Subcutaneous abdominal adipose tissue (tissue), 5 donors: ENCODE data around the gene PRSS3.
"Not testable (repeated sequence)": the region's sequence is repeated elsewhere in the genome, so short reads cannot be mapped to it uniquely, and the experiment has no call there.

ENCODE experiments used
- H3K27ac ChIP-seq: one replicate; pipeline ENCODE4 v1.7.0; 2013; ENCODE audit warnings: low read depth, mild to moderate bottlenecking, inconsistent platforms, low read length, moderate library complexity
- H3K27me3 ChIP-seq, 5 donors: one replicate each; pipeline ENCODE4 v1.7.0; 2013; ENCODE audit warnings: low read length in 5 of 5, inconsistent platforms in 1 of 5; ENCODE audit not compliant: control insufficient read depth in 5 of 5, insufficient read depth in 4 of 5
- H3K36me3 ChIP-seq, 5 donors: one replicate each; pipeline ENCODE4 v1.7.0; 2013; ENCODE audit warnings: low read length in 5 of 5; ENCODE audit not compliant: control insufficient read depth in 5 of 5, insufficient read depth in 5 of 5
- H3K4me1 ChIP-seq, 5 donors: one replicate each; pipeline ENCODE4 v1.7.0; 2013; ENCODE audit warnings: low read length in 5 of 5, mild to moderate bottlenecking in 3 of 5, moderate library complexity in 1 of 5; ENCODE audit not compliant: control insufficient read depth in 5 of 5, insufficient read depth in 5 of 5
- H3K4me3 ChIP-seq, 5 donors: one replicate each; pipeline ENCODE4 v1.7.0; 2013; ENCODE audit warnings: low read length in 5 of 5, low read depth in 1 of 5
- H3K9ac ChIP-seq, 5 donors: one replicate each; pipeline ENCODE4 v1.7.0; 2013; ENCODE audit warnings: low read length in 5 of 5, mild to moderate bottlenecking in 4 of 5, moderate library complexity in 3 of 5
- H3K9me3 ChIP-seq, 5 donors: one replicate each; pipeline ENCODE4 v1.7.0; 2013; ENCODE audit warnings: low read length in 5 of 5; ENCODE audit not compliant: control insufficient read depth in 5 of 5
- donor health status: healthy.
- donor health status: healthy.
- donor health status: healthy.
- donor health status: healthy.
- donor health status: healthy.

The PRSS3 gene

DNA sequence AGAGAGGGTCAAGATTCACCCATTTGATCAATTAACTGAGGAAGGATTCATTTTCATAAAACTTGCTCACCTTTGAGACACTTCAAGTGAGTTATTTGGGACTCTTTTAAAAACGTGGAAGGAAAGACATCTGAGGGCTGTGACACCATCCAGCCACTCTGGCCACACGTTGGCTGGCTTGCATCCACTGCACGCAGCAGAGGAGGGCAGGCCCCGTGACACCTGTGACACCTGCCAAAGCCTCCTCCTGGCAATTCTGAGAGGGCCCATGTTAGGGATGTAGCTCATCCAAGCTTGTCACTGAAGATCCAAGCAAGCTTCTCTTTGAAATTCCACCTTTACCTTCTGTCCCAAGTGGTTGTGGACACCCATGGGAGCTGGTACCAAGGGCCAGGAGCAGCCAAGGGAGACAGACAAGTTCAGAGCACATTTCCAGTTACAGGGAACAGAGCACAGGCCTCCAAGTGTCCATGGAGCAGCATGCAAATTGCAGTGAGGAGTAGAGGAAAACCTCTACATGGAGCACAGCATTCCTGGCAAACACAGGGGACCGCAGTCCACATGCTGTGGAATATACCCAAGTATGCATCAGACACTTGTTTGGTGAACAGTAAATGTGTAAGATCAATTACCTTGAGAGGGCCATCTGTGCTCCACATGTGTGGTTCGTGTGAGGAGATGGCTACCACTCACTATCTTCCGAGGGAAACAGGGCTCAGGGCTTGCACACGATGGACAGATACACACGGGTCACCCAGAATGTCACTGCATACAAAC, 4.8 kb downstream of the PRSS3 start:
- H3K9me3 ChIP-seq = peaks cover 0 to 8% (median 0%) of the 10 kb centered on the region in 5 donors
- no peak overlapping the region for H3K27ac ChIP-seq
- H3K4me3 ChIP-seq = no peak overlapping the region
- no peaks in the 10 kb centered on the region for H3K36me3 ChIP-seq
- H3K4me1 ChIP-seq = no peaks in the 10 kb centered on the region
- H3K27me3 ChIP-seq = peaks cover 4 to 12% (median 5%) of the 10 kb centered on the region in 5 donors
- H3K9ac ChIP-seq = no peak overlapping the region

GRCh38 chr9:33800886-33801285, 5.5 kb downstream of the PRSS3 start:
- Histone ChIP-seq H3K36me3 (no peaks in the 10 kb centered on the region), H3K27ac (no peak overlapping the region), H3K4me3 (no peak overlapping the region), H3K27me3 (peaks cover 4 to 12% (median 8%) of the 10 kb centered on the region in 5 donors), H3K9me3 (peaks cover 0 to 8% (median 0%) of the 10 kb centered on the region in 5 donors), H3K4me1 (no peaks in the 10 kb centered on the region), H3K9ac (no peak overlapping the region)

- not testable (repeated sequence) for H3K4me3 ChIP-seq, H3K27ac ChIP-seq, H3K27me3 ChIP-seq, H3K9me3 ChIP-seq, H3K4me1 ChIP-seq, H3K9ac ChIP-seq, H3K36me3 ChIP-seq
Observed at GRCh38 chr9:33801943-33802500, 6.7 kb downstream of the PRSS3 start.

GRCh38 chr9:33804196-33804595, 8.8 kb downstream of the PRSS3 start:
- H3K9ac ChIP-seq, H3K4me1 ChIP-seq, H3K36me3 ChIP-seq, H3K27ac ChIP-seq, H3K27me3 ChIP-seq, H3K4me3 ChIP-seq, H3K9me3 ChIP-seq: not testable (repeated sequence)

DNA sequence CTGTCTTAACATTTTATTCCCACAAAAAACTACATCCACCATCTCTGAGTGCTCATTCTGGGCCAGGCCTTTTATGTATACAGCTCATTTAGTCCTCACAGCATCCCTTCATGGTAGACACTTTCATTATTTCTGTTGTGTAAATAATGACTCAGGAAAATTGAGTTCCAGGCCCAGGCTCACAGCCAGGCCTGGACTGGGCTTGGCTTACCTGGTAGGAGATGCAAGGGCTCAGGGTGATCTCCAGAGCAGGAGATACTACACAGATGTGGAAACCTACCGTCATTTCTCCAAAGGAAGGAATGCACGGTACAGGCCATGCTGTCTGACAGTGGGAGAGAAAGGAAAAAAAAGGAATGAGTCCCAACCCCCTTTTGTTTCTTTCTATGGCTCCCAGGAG, 11.8 kb downstream of the PRSS3 start:
- not testable (repeated sequence) for H3K36me3 ChIP-seq, H3K9ac ChIP-seq, H3K4me1 ChIP-seq, H3K9me3 ChIP-seq, H3K27ac ChIP-seq, H3K27me3 ChIP-seq, H3K4me3 ChIP-seq

- H3K27ac ChIP-seq, H3K27me3 ChIP-seq, H3K36me3 ChIP-seq, H3K9ac ChIP-seq, H3K4me3 ChIP-seq, H3K9me3 ChIP-seq, H3K4me1 ChIP-seq: not testable (repeated sequence)
Observed at GRCh38 chr9:33808979-33809322, 13.6 kb downstream of the PRSS3 start.

- H3K27ac ChIP-seq = no peak overlapping the region
- no peaks in the 10 kb centered on the region for H3K36me3 ChIP-seq
- H3K4me3 ChIP-seq = no peak overlapping the region
- peaks cover 0 to 4% (median 0%) of the 10 kb centered on the region in 5 donors for H3K27me3 ChIP-seq
- no peaks in the 10 kb centered on the region for H3K9me3 ChIP-seq
- no peak overlapping the region for H3K9ac ChIP-seq
- peaks cover 0 to 11% (median 7%) of the 10 kb centered on the region in 5 donors for H3K4me1 ChIP-seq
Observed at GRCh38 chr9:33809506-33809905, 14.1 kb downstream of the PRSS3 start.

DNA sequence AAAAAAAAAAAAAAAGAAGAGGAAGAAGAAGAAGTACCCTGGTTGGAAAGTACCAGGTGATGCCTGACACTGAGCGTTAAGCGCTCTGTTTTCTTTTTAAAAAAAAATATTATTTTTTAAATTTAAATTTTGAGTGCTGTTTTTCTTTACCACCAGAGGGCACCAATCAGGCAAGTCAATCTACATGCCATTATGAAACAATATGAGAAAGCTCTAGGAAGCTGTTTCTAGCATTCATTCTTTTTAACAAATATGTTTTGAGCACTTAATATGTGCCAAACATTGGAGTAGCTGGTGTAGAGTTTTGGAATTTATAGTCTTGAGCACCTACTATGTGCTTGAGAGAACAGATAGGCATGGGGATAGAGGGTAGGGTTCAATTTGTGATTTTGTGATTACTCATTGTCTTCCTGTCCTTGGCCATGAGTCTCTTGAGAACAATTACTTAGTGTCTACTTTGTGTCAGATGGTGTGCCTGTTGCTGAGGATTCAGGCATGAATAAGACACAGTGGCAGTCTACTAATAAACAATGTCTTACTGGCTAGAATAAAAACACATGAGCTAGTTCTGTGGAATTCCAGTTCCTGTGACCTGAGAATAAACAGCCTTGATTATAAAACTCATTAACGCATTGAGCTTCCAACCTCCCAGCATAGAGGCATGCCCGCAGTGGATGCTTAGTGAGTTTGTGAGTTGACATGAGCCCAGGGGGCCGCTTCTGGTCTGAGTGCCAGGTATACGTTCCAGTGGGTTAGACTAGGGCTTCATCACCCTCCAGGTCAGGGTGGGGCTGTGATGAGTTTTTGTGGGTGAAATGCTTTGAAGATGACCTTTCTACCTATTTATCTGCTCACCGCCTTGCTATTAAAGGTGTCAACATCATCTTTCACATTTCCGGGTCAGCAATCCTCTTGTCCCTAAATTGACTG, 18.6 kb downstream of the PRSS3 start:
- peak overlapping the region in 1 of 5 donors; percentile 4 for H3K4me3 ChIP-seq
- H3K9ac ChIP-seq = no peak overlapping the region
- H3K9me3 ChIP-seq = no peaks in the 10 kb centered on the region
- H3K4me1 ChIP-seq = peaks cover 4 to 35% (median 32%) of the 10 kb centered on the region in 5 donors
- peak overlapping the region; percentile 99 for H3K27ac ChIP-seq
- H3K36me3 ChIP-seq = no peaks in the 10 kb centered on the region
- H3K27me3 ChIP-seq = no peaks in the 10 kb centered on the region

GRCh38 chr9:33815781-33816180, 20.4 kb downstream of the PRSS3 start:
- Histone ChIP-seq H3K9me3 (no peaks in the 10 kb centered on the region), H3K27ac (peak overlapping the region; percentile 99), H3K4me1 (peaks cover 4 to 50% (median 46%) of the 10 kb centered on the region in 5 donors), H3K4me3 (peak overlapping the region in 3 of 5 donors; percentile 78 to 86 (median 82)), H3K9ac (peak overlapping the region in 4 of 5 donors; percentile 65 to 95 (median 89)), H3K36me3 (no peaks in the 10 kb centered on the region), H3K27me3 (no peaks in the 10 kb centered on the region)
